GM21576 (cell line): ENCODE results near the gene CCDC57.

Experiments used
- ATAC-seq: cut with Tn5 transposase; IDR thresholded peaks from one replicate; pipeline ENCODE4 v1.9.1; 2021; ENCODE audit warnings: mild to moderate bottlenecking, moderate library complexity; ENCODE audit not compliant: unreplicated experiment

The CCDC57 gene

DNA sequence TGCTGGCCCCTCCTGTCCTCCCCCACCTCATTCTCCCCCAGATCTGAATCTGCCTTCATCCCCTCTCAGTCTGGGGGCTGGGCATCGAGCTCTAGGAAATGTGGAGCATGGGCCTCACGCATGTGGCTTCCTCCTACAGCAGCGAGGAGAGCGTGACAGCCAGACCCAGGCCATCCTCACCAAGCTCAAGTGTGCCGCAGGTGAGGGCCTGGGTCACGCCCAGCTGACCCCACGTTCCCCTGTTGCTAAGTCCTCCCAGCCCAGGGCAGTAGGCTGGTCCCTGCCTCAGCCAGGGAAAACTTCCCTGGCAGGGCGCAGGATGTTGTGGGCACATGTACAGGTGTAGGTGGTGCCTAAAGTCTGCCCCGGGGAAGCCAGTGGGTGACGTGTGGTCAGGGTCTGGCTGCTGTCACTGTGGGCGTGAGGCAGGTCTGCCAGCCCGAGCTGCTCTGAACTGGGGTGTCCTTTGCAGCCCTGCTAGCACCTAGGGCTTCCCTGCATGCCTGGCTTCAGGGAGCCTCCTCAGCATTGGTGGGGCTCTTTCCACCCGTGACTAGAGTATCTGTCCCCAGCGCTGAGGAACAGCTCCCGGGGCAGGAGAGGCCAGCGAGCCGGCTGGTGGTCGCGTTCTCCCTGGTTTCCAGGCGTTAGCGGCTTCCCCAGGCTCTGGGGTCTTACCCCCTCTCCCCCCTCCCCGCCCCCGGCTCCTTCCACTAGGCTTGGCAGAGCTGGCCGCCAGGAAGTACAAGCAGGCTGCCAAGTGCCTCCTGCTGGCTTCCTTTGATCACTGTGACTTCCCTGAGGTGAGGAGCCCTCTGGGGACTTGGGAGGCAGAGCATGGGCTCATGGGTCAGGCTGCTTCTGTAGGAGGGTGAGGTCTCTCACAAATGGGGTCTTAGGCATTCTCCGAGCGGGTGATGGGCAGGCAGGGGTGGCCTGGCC, 157.3 kb downstream of the CCDC57 start:
- ATAC-seq, result no peak

DNA sequence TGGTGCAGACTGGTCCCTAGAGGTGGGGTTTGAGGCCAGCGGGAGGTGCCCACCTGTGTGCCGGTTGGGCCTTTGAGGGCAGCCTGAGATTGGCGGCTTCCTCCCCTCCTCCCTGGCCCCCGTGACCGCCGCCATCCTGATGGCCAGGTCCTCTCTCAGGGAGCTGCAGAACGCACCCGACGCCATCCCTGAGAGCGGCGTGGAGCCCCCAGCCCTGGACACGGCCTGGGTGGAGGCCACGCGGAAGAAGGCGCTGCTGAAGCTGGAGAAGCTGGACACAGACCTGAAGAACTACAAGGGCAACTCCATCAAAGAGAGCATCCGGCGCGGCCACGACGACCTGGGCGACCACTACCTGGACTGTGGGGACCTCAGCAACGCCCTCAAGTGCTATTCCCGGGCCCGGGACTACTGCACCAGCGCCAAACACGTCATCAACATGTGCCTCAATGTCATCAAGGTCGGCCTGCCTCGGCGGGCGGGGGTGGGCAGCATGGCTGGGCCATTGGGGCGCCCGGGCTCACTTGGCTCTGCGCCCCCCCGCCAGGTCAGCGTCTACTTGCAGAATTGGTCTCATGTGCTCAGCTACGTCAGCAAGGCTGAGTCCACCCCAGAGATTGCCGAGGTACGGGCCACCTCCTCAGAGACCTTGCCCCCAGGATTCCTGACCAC, 158.2 kb downstream of the CCDC57 start:
- ATAC-seq, result no peak

GRCh38 chr17:82053556-82054263, 158.9 kb downstream of the CCDC57 start:
- no peak for ATAC-seq

- no peak for ATAC-seq
Observed at GRCh38 chr17:82053130-82053529, 159.5 kb downstream of the CCDC57 start.

GRCh38 chr17:82052638-82053059, 160.0 kb downstream of the CCDC57 start:
- ATAC-seq, result no peak

DNA sequence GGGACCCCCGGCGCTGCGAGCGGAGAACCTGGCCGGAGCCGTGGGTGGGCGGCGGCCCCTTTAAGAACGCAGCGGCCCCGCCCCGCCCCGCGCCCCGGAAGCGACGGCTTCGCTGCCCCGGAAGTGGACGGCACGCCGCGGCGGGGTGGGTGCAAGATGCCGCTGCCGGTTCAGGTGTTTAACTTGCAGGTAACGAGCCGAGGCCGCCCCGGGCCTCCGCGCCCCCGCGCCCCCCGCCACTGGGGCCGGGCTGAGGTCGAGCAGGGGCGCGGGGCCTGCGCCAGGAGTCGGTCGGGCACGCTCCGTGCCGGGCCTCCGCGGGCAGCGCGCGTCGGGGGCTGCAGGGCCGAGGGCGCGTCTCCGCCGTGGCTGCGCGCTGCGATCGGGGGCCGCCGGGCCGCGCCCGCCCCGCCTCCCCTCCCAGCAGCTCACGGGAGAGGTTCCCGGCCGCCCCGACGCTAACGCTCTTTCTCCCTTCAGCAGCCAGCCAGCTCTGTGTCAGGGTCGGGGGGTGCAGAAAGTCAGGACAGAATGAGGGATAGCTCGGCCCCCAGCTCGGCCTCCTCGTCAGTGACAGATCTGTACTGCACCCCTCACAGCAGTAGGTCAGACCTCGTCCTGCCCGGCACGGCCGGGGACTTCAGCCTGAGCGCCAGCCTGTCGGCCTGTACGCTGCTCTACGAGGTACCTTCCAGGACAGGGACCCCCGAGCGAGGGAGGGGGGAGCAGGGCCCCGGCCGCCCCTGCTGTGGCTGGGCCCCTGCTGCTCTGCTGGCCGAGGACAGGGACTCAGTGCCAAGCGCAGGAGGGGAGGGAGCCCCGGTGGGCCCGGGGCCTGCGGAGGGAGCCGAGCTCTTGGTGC, 160.6 kb downstream of the CCDC57 start, which contains the start of the genes GPS1 and RFNG:
TSS of gene GPS1 (plus strand) at position 123 of the 862 bp plus-strand sequence. CDS start at position 157, 34 bp downstream.
TSS of gene RFNG (minus strand) at position 36 of the 862 bp plus-strand sequence. CDS start 45 bp downstream, outside the sequence.
- ATAC-seq, result peak; percentile 55
